HG03039 (cell line): Measurements from ENCODE around the gene LIMK2.
"Not testable (repeated sequence)": the region's sequence is repeated elsewhere in the genome, so short reads cannot be mapped to it uniquely, and the experiment has no call there.

ENCODE experiments used
- ATAC-seq: cut with Tn5 transposase; IDR thresholded peaks from one replicate; pipeline ENCODE4 v1.9.1; 2021; ENCODE audit warnings: mild to moderate bottlenecking, moderate library complexity; ENCODE audit not compliant: unreplicated experiment

LIMK2 gene

GRCh38 chr22:31288496-31289240 lies 76.6 kb downstream of the LIMK2 start:
- ATAC-seq, result no peak

- ATAC-seq, result no peak
These were observed 77.2 kb downstream of the LIMK2 start for GRCh38 chr22:31289344-31289743.

GRCh38 chr22:31290494-31291471 lies 78.7 kb downstream of the LIMK2 start:
- ATAC-seq, result peak; percentile 84

- ATAC-seq, result no peak
These were observed 79.6 kb downstream of the LIMK2 start for GRCh38 chr22:31291481-31292235.

- peak; percentile 34 for ATAC-seq
These were observed 80.3 kb downstream of the LIMK2 start, which contains the start of gene PIK3IP1 for GRCh38 chr22:31292236-31292989. Gene PIK3IP1, minus strand, starts transcription at chr22:31292488. Its CDS starts 144 bp downstream, at chr22:31292344.

- ATAC-seq, result no peak
These were observed 83.3 kb downstream of the LIMK2 start for GRCh38 chr22:31295360-31295759.

GRCh38 chr22:31295831-31296657 lies 83.9 kb downstream of the LIMK2 start:
- no peak for ATAC-seq

- no peak for ATAC-seq
These were observed 88.8 kb downstream of the LIMK2 start for GRCh38 chr22:31300896-31301295.

GRCh38 chr22:31302006-31302405 lies 89.9 kb downstream of the LIMK2 start:
- no peak for ATAC-seq

- no peak for ATAC-seq
These were observed 90.4 kb downstream of the LIMK2 start for GRCh38 chr22:31302537-31302936.

GRCh38 chr22:31305194-31305593 lies 93.1 kb downstream of the LIMK2 start:
- ATAC-seq, result no peak

- no peak for ATAC-seq
These were observed 96.1 kb downstream of the LIMK2 start for GRCh38 chr22:31308181-31308580.

GRCh38 chr22:31313366-31314147 lies 101.5 kb downstream of the LIMK2 start:
- ATAC-seq, result no peak

- ATAC-seq, result not testable (repeated sequence)
These were observed 102.1 kb downstream of the LIMK2 start for GRCh38 chr22:31314220-31314619.

- no peak for ATAC-seq
These were observed 109.3 kb downstream of the LIMK2 start for GRCh38 chr22:31321421-31321820.

- no peak for ATAC-seq
These were observed 111.8 kb downstream of the LIMK2 start for GRCh38 chr22:31323578-31324550.

GRCh38 chr22:31326877-31327276 lies 114.8 kb downstream of the LIMK2 start:
- ATAC-seq, result no peak
